Measurements from ENCODE around the gene LSP1.

GRCh38 chr11:1906181-1906580, 53.3 kb downstream of the LSP1 start:
- TF ChIP-seq CTCF (IDR thresholded peaks at IDR 0.05; ENCODE audit: insufficient read depth, low read length): no peak
- no peak for TF ChIP-seq SPI1 (IDR thresholded peaks at IDR 0.05; ENCODE audit: borderline replicate concordance, low read depth)
- TF ChIP-seq REST (IDR thresholded peaks at IDR 0.05; ENCODE audit: insufficient replicate concordance, low read depth): no peak
